ENCODE data around the gene MUTYH. TPM values are rescaled to one million over a fixed set of nuclear protein-coding genes. Genes with fewer than 3 reads are reported as not detected.

MUTYH gene
- total and polyA plus RNA-seq, 5 donors from 2014 or later, result 11.3 to 75.2 (median 22.3) TPM

DNA sequence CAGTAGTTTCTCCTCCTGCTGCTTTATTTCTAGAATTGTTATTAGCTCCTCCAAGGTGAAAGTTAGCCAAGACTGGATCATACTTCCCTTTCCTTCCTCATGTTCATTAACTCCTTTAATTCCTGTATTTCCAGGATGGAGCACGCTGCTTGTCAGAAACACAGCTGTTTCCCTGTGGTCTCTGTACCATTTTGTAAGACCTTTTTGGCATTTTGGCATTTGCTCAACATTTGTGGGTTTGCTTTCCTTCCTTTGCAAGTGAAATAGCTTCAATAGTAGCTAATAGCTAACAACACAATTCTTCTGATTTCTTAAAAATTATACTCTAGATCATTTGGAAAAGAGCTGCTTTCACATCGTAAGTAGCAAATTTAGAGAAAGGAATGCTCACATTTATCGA, 57.9 kb downstream of the MUTYH start:
- H3K4me1 Mint-ChIP-seq, result peaks cover 0 to 2% (median 0%) of the 10 kb centered on the region in 4 donors
- no peaks in the 10 kb centered on the region for H3K9me3 ChIP-seq (ENCODE audit: control insufficient read depth in 2 of 2, low read length in 2 of 2)
- peaks cover 17% of the 10 kb centered on the region for H3K27me3 Mint-ChIP-seq
- ATAC-seq (ENCODE audit: low read depth in 2 of 2) (no peak), DNase-seq (no peak)
- H3K27ac ChIP-seq (ENCODE audit: insufficient read depth, low read length, poor library complexity, severe bottlenecking), result no peak overlapping the region
- no peaks in the 10 kb centered on the region for H3K36me3 ChIP-seq (ENCODE audit: control insufficient read depth, insufficient read depth, low read length)
- peaks cover 0 to 4% (median 0%) of the 10 kb centered on the region in 7 donors for H3K9me3 Mint-ChIP-seq
- H3K27ac Mint-ChIP-seq, result no peak overlapping the region
- peaks cover 4% of the 10 kb centered on the region for H3K36me3 Mint-ChIP-seq
- no peaks in the 10 kb centered on the region for H3K4me1 ChIP-seq (ENCODE audit: control insufficient read depth, insufficient read depth, low read length, poor library complexity, severe bottlenecking)
- no peaks in the 10 kb centered on the region for H3K27me3 ChIP-seq (ENCODE audit: control insufficient read depth, insufficient read depth, low read length)
- no peak overlapping the region for H3K4me3 Mint-ChIP-seq
- no peak overlapping the region for H3K4me3 ChIP-seq (ENCODE audit: low read depth, low read length)

Other genes starting within 250 kb of the MUTYH start
- gene ZSWIM5, start 133.8 kb downstream of the MUTYH start, total RNA-seq, result 0.10 TPM
- gene ZSWIM5, start 133.8 kb downstream of the MUTYH start, polyA plus RNA-seq, result under 1 TPM in 3 of 4 donors, not detected in 1; 0.09 to 0.23 (median 0.09) TPM
- not detected for gene HPDL, start 13.5 kb downstream of the MUTYH start, total RNA-seq
- 1 to 10 TPM in 2 of 4 donors, under 1 TPM in 1, not detected in 1; 0.39 to 1.2 (median 1.0) TPM for gene HPDL, start 13.5 kb downstream of the MUTYH start, polyA plus RNA-seq
- gene TOE1, start 270 bp downstream of the MUTYH start, total RNA-seq, result 48.7 TPM
- 10 to 100 TPM; 12.1 to 16.5 (median 14.7) TPM for gene TOE1, start 270 bp downstream of the MUTYH start, polyA plus RNA-seq
- 5.3 TPM for gene TESK2, start 150.7 kb upstream of the MUTYH start, total RNA-seq
- 1 to 10 TPM; 2.9 to 4.5 (median 3.7) TPM for gene TESK2, start 150.7 kb upstream of the MUTYH start, polyA plus RNA-seq
- 0.89 TPM for gene CCDC163, start 159.6 kb upstream of the MUTYH start, total RNA-seq
- 1 to 10 TPM; 1.9 to 8.8 (median 5.6) TPM for gene CCDC163, start 159.6 kb upstream of the MUTYH start, polyA plus RNA-seq
- gene MMACHC, start 159.9 kb upstream of the MUTYH start, total RNA-seq, result 0.84 TPM
- under 1 TPM in 3 of 4 donors, not detected in 1; 0.09 to 0.33 (median 0.14) TPM for gene MMACHC, start 159.9 kb upstream of the MUTYH start, polyA plus RNA-seq
- gene PRDX1, start 181.4 kb upstream of the MUTYH start, total RNA-seq, result 96.7 TPM
- gene PRDX1, start 181.4 kb upstream of the MUTYH start, polyA plus RNA-seq, result 100 to 1,000 TPM; 287 to 384 (median 351) TPM
- 53.1 TPM for gene AKR1A1, start 210.4 kb upstream of the MUTYH start, total RNA-seq
- gene AKR1A1, start 210.4 kb upstream of the MUTYH start, polyA plus RNA-seq, result 100 to 1,000 TPM in 2 of 4 donors, 10 to 100 TPM in 2; 78.7 to 117 (median 97.0) TPM
- gene NASP, start 243.6 kb upstream of the MUTYH start, total RNA-seq, result 147 TPM
- 10 to 100 TPM; 77.8 to 88.3 (median 80.7) TPM for gene NASP, start 243.6 kb upstream of the MUTYH start, polyA plus RNA-seq